ENCODE results near the gene RGL2.

DNA sequence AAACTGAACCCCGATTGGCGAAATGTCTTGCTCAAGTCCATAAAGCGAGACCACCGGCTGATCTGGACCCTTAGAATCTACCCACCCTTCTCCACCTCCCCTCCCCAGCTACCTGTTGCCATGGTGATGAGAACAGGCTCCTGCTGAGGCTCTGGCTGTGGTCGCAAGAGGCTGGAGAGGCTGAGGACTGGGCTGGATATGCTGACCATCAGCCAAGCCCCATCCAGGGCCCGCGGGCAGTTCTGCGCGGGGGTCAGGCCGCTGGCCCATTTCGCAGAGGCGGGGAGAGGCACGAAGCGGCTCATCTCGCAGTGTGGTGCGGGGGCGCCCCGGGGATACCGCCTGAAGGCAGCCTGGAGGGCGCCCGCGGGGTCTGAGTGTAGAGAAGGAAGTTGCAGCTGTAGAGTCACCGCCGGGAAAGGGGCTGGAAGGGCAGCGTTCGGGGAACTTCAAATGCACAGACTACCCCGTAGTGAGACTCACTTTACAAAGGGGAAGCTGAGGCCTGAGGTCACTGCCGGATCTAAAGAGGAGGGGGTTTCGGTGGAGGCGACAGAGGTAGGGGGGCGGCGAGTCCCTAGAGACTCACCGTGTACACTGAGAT, 14.5 kb upstream of the RGL2 start:
- TF ChIP-seq POLR2AphosphoS5 (IDR thresholded peaks at IDR 0.05; ENCODE audit: low read depth): no peak
- TF ChIP-seq, protein P1, sequence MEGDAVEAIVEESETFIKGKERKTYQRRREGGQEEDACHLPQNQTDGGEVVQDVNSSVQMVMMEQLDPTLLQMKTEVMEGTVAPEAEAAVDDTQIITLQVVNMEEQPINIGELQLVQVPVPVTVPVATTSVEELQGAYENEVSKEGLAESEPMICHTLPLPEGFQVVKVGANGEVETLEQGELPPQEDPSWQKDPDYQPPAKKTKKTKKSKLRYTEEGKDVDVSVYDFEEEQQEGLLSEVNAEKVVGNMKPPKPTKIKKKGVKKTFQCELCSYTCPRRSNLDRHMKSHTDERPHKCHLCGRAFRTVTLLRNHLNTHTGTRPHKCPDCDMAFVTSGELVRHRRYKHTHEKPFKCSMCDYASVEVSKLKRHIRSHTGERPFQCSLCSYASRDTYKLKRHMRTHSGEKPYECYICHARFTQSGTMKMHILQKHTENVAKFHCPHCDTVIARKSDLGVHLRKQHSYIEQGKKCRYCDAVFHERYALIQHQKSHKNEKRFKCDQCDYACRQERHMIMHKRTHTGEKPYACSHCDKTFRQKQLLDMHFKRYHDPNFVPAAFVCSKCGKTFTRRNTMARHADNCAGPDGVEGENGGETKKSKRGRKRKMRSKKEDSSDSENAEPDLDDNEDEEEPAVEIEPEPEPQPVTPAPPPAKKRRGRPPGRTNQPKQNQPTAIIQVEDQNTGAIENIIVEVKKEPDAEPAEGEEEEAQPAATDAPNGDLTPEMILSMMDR (IDR thresholded peaks at IDR 0.05; ENCODE audit: insufficient read depth, low read length): no peak
